HEK293 (cell line): ENCODE measurements around the gene DHX16.

ENCODE experiments used
- CTCF ChIA-PET: fragments of 350-600 bp; formaldehyde crosslinking; extraction: SDS; loops from one replicate; lab custom pipeline; 2021; ENCODE audit warnings: antibody characterized with exemption; lab: Yijun Ruan, JAX
- POLR2A ChIA-PET: fragments of 300-600 bp; formaldehyde crosslinking; extraction: SDS; loops from one replicate; lab custom pipeline; 2020; ENCODE audit warnings: antibody characterized with exemption, inconsistent platforms; lab: Yijun Ruan, JAX
- H3K27ac ChIP-seq: fragments of 200-500 bp; sonication (Bioruptor generic); 2 replicates; pipeline ENCODE4 v1.5.1; 2014; ENCODE audit warnings: low read depth, low read length, control low read depth, inconsistent platforms; ENCODE audit errors: extremely low read depth
- H3K36me3 ChIP-seq, 2 experiments: fragments of 200-500 bp in 1 of 2; sonication (Bioruptor generic) in 1 of 2; 1 replicate in 1 of 2; 2 replicates in 1 of 2; pipeline ENCODE4 v1.5.1; 2014 to 2017; ENCODE audit warnings: inconsistent platforms in 2 of 2, low read length in 2 of 2; ENCODE audit not compliant: control insufficient read depth in 2 of 2, insufficient read depth in 1 of 2
- H3K4me1 ChIP-seq: fragments of 200-500 bp; sonication (Bioruptor generic); 2 replicates; pipeline ENCODE4 v1.5.1; 2014; ENCODE audit warnings: mild to moderate bottlenecking, low read length, inconsistent platforms; ENCODE audit not compliant: control insufficient read depth, insufficient read depth
- H3K4me3 ChIP-seq: 2 replicates; pipeline ENCODE4 v1.5.1; 2011; ENCODE audit warnings: low read depth, mild to moderate bottlenecking, control low read depth, low read length, moderate library complexity
- H3K9me3 ChIP-seq: fragments of 200-500 bp; sonication (Bioruptor generic); 2 replicates; pipeline ENCODE4 v1.5.1; 2014; ENCODE audit warnings: low read depth, low read length, inconsistent platforms; ENCODE audit not compliant: control insufficient read depth, insufficient read depth
- CTCF ChIP-seq: fragments of 450-650 bp; formaldehyde crosslinking; IDR thresholded peaks from 2 replicates; pipeline ENCODE4 v1.5.1; 2016; ENCODE audit warnings: missing biosample characterization, missing genetic modification characterization
- GLIS2 ChIP-seq: fragments of 450-650 bp; formaldehyde crosslinking; IDR thresholded peaks from 2 replicates; pipeline ENCODE4 v1.5.1; 2016; ENCODE audit warnings: missing biosample characterization, missing genetic modification characterization
- IKZF3 ChIP-seq: fragments of 450-650 bp; IDR thresholded peaks from 2 replicates; pipeline ENCODE4 v1.5.0; 2018; ENCODE audit warnings: missing biosample characterization, mild to moderate bottlenecking, missing genetic modification characterization, moderate library complexity
- KLF17 ChIP-seq: fragments of 450-650 bp; formaldehyde crosslinking; IDR thresholded peaks from 2 replicates; pipeline ENCODE4 v1.5.1; 2016; ENCODE audit warnings: missing biosample characterization, missing genetic modification characterization
- MZF1 ChIP-seq: fragments of 450-650 bp; formaldehyde crosslinking; IDR thresholded peaks from 2 replicates; pipeline ENCODE4 v1.5.1; 2017; ENCODE audit warnings: missing biosample characterization, missing genetic modification characterization, borderline replicate concordance
- PRDM1 ChIP-seq: fragments of 450-650 bp; formaldehyde crosslinking; IDR thresholded peaks from 2 replicates; pipeline ENCODE4; 2016; ENCODE audit warnings: missing biosample characterization, missing genetic modification characterization
- TSHZ1 ChIP-seq: fragments of 450-650 bp; formaldehyde crosslinking; IDR thresholded peaks from 2 replicates; pipeline ENCODE4 v1.5.1; 2016; ENCODE audit warnings: missing biosample characterization, missing genetic modification characterization, borderline replicate concordance
- ZBTB17 ChIP-seq: fragments of 450-650 bp; formaldehyde crosslinking; IDR thresholded peaks from 2 replicates; pipeline ENCODE4 v1.5.1; 2016; ENCODE audit warnings: missing biosample characterization, missing genetic modification characterization
- ZBTB6 ChIP-seq: fragments of 450-650 bp; formaldehyde crosslinking; IDR thresholded peaks from 2 replicates; pipeline ENCODE4 v1.5.1; 2017; ENCODE audit warnings: missing biosample characterization, missing genetic modification characterization
- ZFP3 ChIP-seq: fragments of 450-650 bp; formaldehyde crosslinking; IDR thresholded peaks from 2 replicates; pipeline ENCODE4 v1.5.1; 2016; ENCODE audit warnings: low read depth, missing biosample characterization, missing genetic modification characterization
- ZNF211 ChIP-seq: fragments of 450-650 bp; formaldehyde crosslinking; IDR thresholded peaks from 2 replicates; pipeline ENCODE4 v1.5.1; 2016; ENCODE audit warnings: low read depth, missing biosample characterization, missing genetic modification characterization
- ZNF629 ChIP-seq: fragments of 450-650 bp; formaldehyde crosslinking; IDR thresholded peaks from 2 replicates; pipeline ENCODE4 v1.5.1; 2017; ENCODE audit warnings: missing biosample characterization, missing genetic modification characterization
- ZNF843 ChIP-seq: fragments of 450-650 bp; formaldehyde crosslinking; IDR thresholded peaks from 2 replicates; pipeline ENCODE4 v1.5.1; 2016; ENCODE audit warnings: missing biosample characterization, missing genetic modification characterization

The DHX16 gene

GRCh38 chr6:30685157-30686008 is 12.6 kb upstream of the DHX16 start:
- Histone ChIP-seq H3K4me3 (no peak overlapping the region), H3K27ac (peak overlapping the region; percentile 3; the same call in 1 of the 2 replicates), H3K36me3 (peaks cover 0 to 8% of the 10 kb centered on the region in 2 experiments; a peak in 2 of 3 replicates), H3K4me1 (peaks cover 29% of the 10 kb centered on the region), H3K9me3 (no peaks in the 10 kb centered on the region)
- TF ChIP-seq IKZF3 (tag by site-specific recombination): 0 out of 2 replicates have a peak, but pooled peaks have one; percentile 7
- 0 out of 2 replicates have a peak, but pooled peaks have one; percentile 10 for TF ChIP-seq ZBTB17 (tag by site-specific recombination)
- 0 out of 2 replicates have a peak, but pooled peaks have one; percentile 35 for TF ChIP-seq CTCF (tag by site-specific recombination)
- 0 out of 2 replicates have a peak, but pooled peaks have one; percentile 20 for TF ChIP-seq PRDM1 (tag by site-specific recombination)
- peak; percentile 83; the same call in 1 of the 2 replicates for TF ChIP-seq ZBTB6 (tag by site-specific recombination)
- TF ChIP-seq TSHZ1 (tag by site-specific recombination): no peak
- CTCF ChIA-PET: interaction anchor here (1.1 to 19.6 kb wide), 2 partner anchors 13 to 41 kb away, joined by 4 to 692 read pairs; partner anchors contain the start of genes DHX16, MDC1 and TUBB
- POLR2A ChIA-PET: interaction anchor here (1.0 to 7.6 kb wide), 4 partner anchors 32 to 59 kb away, joined by 4 to 120 read pairs (median 19); partner anchors contain the start of genes IER3, MDC1 and TUBB

GRCh38 chr6:30684386-30685156 is 11.8 kb upstream of the DHX16 start:
- peak overlapping the region; percentile 70; the same call in 1 of the 2 replicates for H3K27ac ChIP-seq
- H3K4me3 ChIP-seq: peak overlapping the region; percentile 1
- peaks cover 26% of the 10 kb centered on the region for H3K4me1 ChIP-seq
- no peak for TF ChIP-seq ZNF843 (tag by site-specific recombination)
- TF ChIP-seq MZF1 (tag by site-specific recombination): no peak
- TF ChIP-seq ZFP3: no peak
- TF ChIP-seq ZNF629 (tag by site-specific recombination): no peak
- TF ChIP-seq KLF17 (tag by site-specific recombination): no peak
- no peak for TF ChIP-seq ZNF211 (tag by site-specific recombination)
- peak; percentile 53 for TF ChIP-seq GLIS2
- TF ChIP-seq TSHZ1 (tag by site-specific recombination): no peak
- H3K9me3 ChIP-seq: no peaks in the 10 kb centered on the region
- H3K36me3 ChIP-seq: peaks cover 0 to 14% of the 10 kb centered on the region in 2 experiments; a peak in 2 of 3 replicates
- ChIA-PET POLR2A (interaction anchor here (0.8 to 7.6 kb wide), 6 partner anchors 12 to 60 kb away, joined by 3 to 120 read pairs (median 12); partner anchors contain the start of genes IER3, MDC1 and TUBB), CTCF (interaction anchor here (0.6 to 19.6 kb wide), 5 partner anchors 12 to 201 kb away, joined by 3 to 692 read pairs (median 5); partner anchors contain the start of genes DHX16, MDC1 and TUBB)
